ENCODE measurements around the gene PAWR.

Gene PAWR

GRCh38 chr12:79617696-79618095 lies 73.1 kb downstream of the PAWR start:
- TF ChIP-seq, protein P1, sequence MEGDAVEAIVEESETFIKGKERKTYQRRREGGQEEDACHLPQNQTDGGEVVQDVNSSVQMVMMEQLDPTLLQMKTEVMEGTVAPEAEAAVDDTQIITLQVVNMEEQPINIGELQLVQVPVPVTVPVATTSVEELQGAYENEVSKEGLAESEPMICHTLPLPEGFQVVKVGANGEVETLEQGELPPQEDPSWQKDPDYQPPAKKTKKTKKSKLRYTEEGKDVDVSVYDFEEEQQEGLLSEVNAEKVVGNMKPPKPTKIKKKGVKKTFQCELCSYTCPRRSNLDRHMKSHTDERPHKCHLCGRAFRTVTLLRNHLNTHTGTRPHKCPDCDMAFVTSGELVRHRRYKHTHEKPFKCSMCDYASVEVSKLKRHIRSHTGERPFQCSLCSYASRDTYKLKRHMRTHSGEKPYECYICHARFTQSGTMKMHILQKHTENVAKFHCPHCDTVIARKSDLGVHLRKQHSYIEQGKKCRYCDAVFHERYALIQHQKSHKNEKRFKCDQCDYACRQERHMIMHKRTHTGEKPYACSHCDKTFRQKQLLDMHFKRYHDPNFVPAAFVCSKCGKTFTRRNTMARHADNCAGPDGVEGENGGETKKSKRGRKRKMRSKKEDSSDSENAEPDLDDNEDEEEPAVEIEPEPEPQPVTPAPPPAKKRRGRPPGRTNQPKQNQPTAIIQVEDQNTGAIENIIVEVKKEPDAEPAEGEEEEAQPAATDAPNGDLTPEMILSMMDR (IDR thresholded peaks at IDR 0.05), result no peak
- TF ChIP-seq ZFX (IDR thresholded peaks at IDR 0.05; ENCODE audit: borderline replicate concordance), result no peak
- H3K27ac ChIP-seq, result no peak overlapping the region

- H3K27ac ChIP-seq, result no peak overlapping the region
- TF ChIP-seq, protein P1 (IDR thresholded peaks at IDR 0.05), result no peak
- TF ChIP-seq ZFX (IDR thresholded peaks at IDR 0.05; ENCODE audit: borderline replicate concordance), result no peak
These were observed 74.9 kb downstream of the PAWR start for GRCh38 chr12:79615596-79616560.

DNA sequence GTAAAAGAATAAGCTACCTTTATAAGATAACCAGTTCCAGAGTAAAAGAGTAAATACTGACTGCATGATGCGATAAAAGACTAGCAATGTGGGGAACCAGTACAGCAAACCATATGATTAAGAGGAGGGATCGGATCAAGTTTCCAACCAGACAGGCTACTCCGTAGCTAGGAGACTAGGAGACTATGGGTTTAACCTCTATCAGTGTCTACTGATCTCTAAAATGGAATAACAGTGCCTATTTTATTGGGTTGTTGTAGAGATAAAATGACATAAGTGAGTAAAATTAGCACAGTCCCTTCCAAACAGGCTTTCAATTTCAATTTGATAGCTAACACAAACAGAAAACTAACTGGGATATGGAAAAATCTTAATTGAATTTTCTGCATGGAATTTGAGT lies 76.0 kb downstream of the PAWR start:
- TF ChIP-seq ZFX (IDR thresholded peaks at IDR 0.05; ENCODE audit: borderline replicate concordance), result no peak
- TF ChIP-seq, protein P1 (IDR thresholded peaks at IDR 0.05), result no peak
- H3K27ac ChIP-seq, result no peak overlapping the region

- H3K27ac ChIP-seq, result no peak overlapping the region
- no peak for TF ChIP-seq ZFX (IDR thresholded peaks at IDR 0.05; ENCODE audit: borderline replicate concordance)
- TF ChIP-seq, protein P1 (IDR thresholded peaks at IDR 0.05), result no peak
These were observed 88.9 kb downstream of the PAWR start for GRCh38 chr12:79601908-79602307.

DNA sequence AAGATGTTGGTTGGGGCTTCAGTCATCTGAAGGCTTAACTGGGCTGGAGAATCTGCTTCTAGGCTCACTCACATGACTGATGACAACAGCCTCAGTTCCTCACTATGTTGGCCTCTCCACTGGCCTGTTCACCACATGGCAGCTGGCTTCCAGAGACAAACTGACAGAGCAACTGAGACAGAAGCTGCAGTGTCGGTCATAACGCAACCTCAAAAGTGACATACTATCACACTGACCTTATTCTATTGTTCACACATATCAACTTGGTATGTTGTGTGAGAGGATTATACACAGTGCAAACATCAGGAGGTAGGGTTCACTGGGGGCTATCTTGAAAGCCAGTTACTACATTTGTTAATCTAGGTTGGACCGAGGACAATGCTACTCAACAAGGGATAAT lies 92.9 kb downstream of the PAWR start:
- no peak overlapping the region for H3K27ac ChIP-seq
- TF ChIP-seq ZFX (IDR thresholded peaks at IDR 0.05; ENCODE audit: borderline replicate concordance), result no peak
- TF ChIP-seq, protein P1 (IDR thresholded peaks at IDR 0.05), result no peak

DNA sequence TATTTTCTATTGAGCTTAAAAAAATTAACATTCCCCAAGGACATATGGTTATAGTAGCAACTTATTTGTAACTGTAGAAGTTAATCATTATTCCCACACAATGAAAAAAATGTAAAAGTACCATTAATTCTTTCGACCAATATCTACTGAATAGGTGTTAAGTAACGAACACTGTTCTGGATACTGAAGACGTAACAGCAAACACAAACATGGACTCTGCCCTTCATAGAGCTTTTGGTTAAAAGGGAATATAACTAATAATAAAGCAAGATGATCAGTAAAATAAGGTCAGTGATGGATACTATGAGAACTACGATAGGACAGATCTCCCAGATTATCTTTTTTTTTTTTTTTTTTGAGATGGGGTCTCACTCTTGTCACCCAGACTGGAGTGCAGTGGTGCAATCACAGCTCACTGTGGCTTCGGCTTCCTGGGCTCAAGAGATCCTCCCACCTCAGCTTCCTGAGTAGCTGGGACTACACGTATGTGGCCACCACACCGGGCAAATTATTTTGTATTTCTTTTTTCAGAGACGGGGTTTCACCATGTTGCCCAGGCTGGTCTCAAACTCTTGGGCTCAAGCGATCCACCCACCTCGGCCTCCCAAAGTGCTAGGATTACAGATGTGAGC lies 93.9 kb downstream of the PAWR start:
- no peak overlapping the region for H3K27ac ChIP-seq
- TF ChIP-seq, protein P1 (IDR thresholded peaks at IDR 0.05), result no peak
- TF ChIP-seq ZFX (IDR thresholded peaks at IDR 0.05; ENCODE audit: borderline replicate concordance), result no peak

- H3K27ac ChIP-seq, result no peak overlapping the region
- no peak for TF ChIP-seq ZFX (IDR thresholded peaks at IDR 0.05; ENCODE audit: borderline replicate concordance)
- TF ChIP-seq, protein P1 (IDR thresholded peaks at IDR 0.05), result no peak
These were observed 95.5 kb downstream of the PAWR start for GRCh38 chr12:79595273-79595672.

Measured in 22Rv1 (cell line).